ENCODE measurements around the gene TSPAN14. TPM values are rescaled to one million over a fixed set of nuclear protein-coding genes. Genes with fewer than 3 reads are reported as not detected.

TSPAN14 gene
- total and polyA plus RNA-seq, 2 of the 8 experiments (the other 6 are each of a cell fraction or from before 2014, with no cell fraction given), result 47.4 to 57.8 TPM

GRCh38 chr10:80411267-80411668 is 42.8 kb upstream of the TSPAN14 start:
- H3K4me1 ChIP-seq (replicated peaks in 1 of 4; ENCODE audit: control insufficient read depth in 3 of 4, insufficient read depth in 4 of 4, low read length in 3 of 4), result peaks cover 1 to 7% (median 5%) of the 10 kb centered on the region in 4 experiments
- H3K18ac ChIP-seq (ENCODE audit: extremely low read depth, low read length), result no peak overlapping the region
- peaks cover 0 to 22% of the 10 kb centered on the region in 2 experiments; a peak in 2 of 4 replicates for H3K79me2 ChIP-seq (ENCODE audit: control insufficient read depth in 1 of 2, insufficient read depth in 2 of 2, low read length in 2 of 2)
- H3K4ac ChIP-seq (replicated peaks; ENCODE audit: insufficient read length, low read depth, low read length), result no peak overlapping the region
- H3K9ac ChIP-seq (replicated peaks in 1 of 4; ENCODE audit: extremely low read depth in 1 of 4, low read depth in 3 of 4, low read length in 3 of 4), result no peak overlapping the region
- 88% methylated on average over 2 of the region's 2 CpGs; no CpG with 5 or more reads in 1 of the 2 experiments for WGBS, 2 experiments (ENCODE audit: extremely low coverage in 1 of 2, insufficient coverage in 1 of 2, insufficient read length in 1 of 2, insufficient replicate concordance in 2 of 2, low coverage in 1 of 2, low lambda C conversion rate in 2 of 2, missing lambda C conversion rate in 1 of 2)
- ChIA-PET POLR2A (ENCODE audit: partially characterized antibody) (no interaction called here), CTCF (ENCODE audit: partially characterized antibody) (interaction anchor here (0.8 to 3.1 kb wide), 7 partner anchors 9 to 186 kb away, joined by 3 to 22 read pairs (median 4); no protein-coding TSS in a partner anchor)
- TF ChIP-seq SP2 (IDR thresholded peaks at IDR 0.05; ENCODE audit: low read length), result no peak
- no peak overlapping the region for H2BK12ac ChIP-seq (ENCODE audit: low read depth, low read length)
- H4K20me1 ChIP-seq (replicated peaks in 1 of 2; ENCODE audit: control insufficient read depth in 1 of 2, insufficient read depth in 2 of 2, low read length in 2 of 2), result peaks cover 16 to 34% of the 10 kb centered on the region in 2 experiments
- H3K23ac ChIP-seq (ENCODE audit: insufficient read length), result no peak overlapping the region
- no peak overlapping the region for H2BK5ac ChIP-seq (ENCODE audit: low read depth, low read length)
- no peak for DNase-seq (ENCODE audit: low read depth in 1 of 2, low spot score in 2 of 2)
- no peak overlapping the region for H2AFZ ChIP-seq (ENCODE audit: low read length)
- H3K56ac ChIP-seq (replicated peaks; ENCODE audit: insufficient read length, low read depth, low read length), result no peak overlapping the region
- no peak for FAIRE-seq
- no peak overlapping the region for H2AK5ac ChIP-seq (ENCODE audit: low read depth, low read length)
- peaks cover 0 to 12% (median 10%) of the 10 kb centered on the region in 4 experiments; a peak in 4 of 7 replicates for H3K27me3 ChIP-seq (replicated peaks in 1 of 4; ENCODE audit: control insufficient read depth in 3 of 4, extremely low read depth in 1 of 4, insufficient read depth in 3 of 4, low read length in 3 of 4)
- H2BK20ac ChIP-seq (ENCODE audit: low read length), result no peak overlapping the region
- H3K79me1 ChIP-seq (ENCODE audit: low read depth, low read length), result peaks cover 4% of the 10 kb centered on the region
- no peaks in the 10 kb centered on the region for H3K9me3 ChIP-seq (ENCODE audit: insufficient read depth in 2 of 2, low read depth in 1 of 2, low read length in 1 of 2)
- H3K14ac ChIP-seq (ENCODE audit: insufficient read length), result no peak overlapping the region
- no peak overlapping the region for H4K5ac ChIP-seq (ENCODE audit: insufficient read length, low read depth, low read length)
- no peaks in the 10 kb centered on the region; a peak in 3 of 8 replicates for H3K36me3 ChIP-seq (ENCODE audit: control insufficient read depth in 2 of 4, insufficient read depth in 4 of 4, low read length in 3 of 4)
- H3K4me2 ChIP-seq (ENCODE audit: insufficient read depth in 1 of 2, low read depth in 2 of 2, low read length in 2 of 2), result no peak overlapping the region
- H2BK120ac ChIP-seq (replicated peaks; ENCODE audit: low read depth, low read length), result no peak overlapping the region
- H3K23me2 ChIP-seq (ENCODE audit: low read depth, low read length), result peaks cover 9% of the 10 kb centered on the region; the same call in 1 of the 2 replicates
- H4K91ac ChIP-seq (replicated peaks; ENCODE audit: insufficient read length, low read length), result no peak overlapping the region
- H3K27ac ChIP-seq (ENCODE audit: low read depth, low read length), result no peak overlapping the region
- H4K8ac ChIP-seq (ENCODE audit: extremely low read depth, insufficient read depth, low read length), result no peak overlapping the region
- H2BK15ac ChIP-seq (ENCODE audit: low read length), result no peak overlapping the region
- H3K4me3 ChIP-seq (ENCODE audit: extremely low read depth in 1 of 4, insufficient read depth in 2 of 4, low read depth in 3 of 4, low read length in 4 of 4), result no peak overlapping the region
